ENCODE results near the gene CHD1. TPM values are rescaled to one million over a fixed set of nuclear protein-coding genes. Genes with fewer than 3 reads are reported as not detected.

Gene CHD1
- total RNA-seq, 4 donors from 2014 or later: 45.6 to 95.7 (median 53.0) TPM

DNA sequence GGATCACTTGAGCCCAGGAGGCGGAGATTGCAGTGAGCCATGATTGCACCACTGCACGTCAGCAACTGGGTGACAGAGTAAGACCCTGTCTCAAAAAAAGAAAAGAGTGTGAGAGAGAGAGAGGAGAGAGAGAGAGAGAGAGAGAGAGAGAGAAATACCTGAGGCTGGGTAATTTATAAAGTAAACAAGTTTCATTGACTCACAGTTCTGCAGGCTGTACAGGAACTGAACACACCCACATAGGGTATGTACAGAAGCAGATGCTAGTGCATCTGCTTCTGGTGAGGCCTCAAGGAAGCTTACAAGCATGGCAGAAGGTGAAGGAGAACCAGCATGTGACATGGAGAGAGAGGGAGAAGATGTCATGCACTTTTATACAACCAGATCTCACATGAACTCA is 46.4 kb upstream of the CHD1 start:
- H3K27me3 ChIP-seq: no peaks in the 10 kb centered on the region
- 60 to 88% methylated on average over 2 of the region's 2 CpGs for WGBS, 2 donors (ENCODE audit: low coverage in 1 of 2)
- no peak for TF ChIP-seq EP300 (IDR thresholded peaks at IDR 0.05; ENCODE audit: low read depth)
- no peak for TF ChIP-seq POLR2AphosphoS5 (IDR thresholded peaks at IDR 0.05)
- intact Hi-C loops (cut with DNase I; ENCODE audit: low total_unique reads) (no loop called here), in situ Hi-C loops (cut with MboI; ENCODE audit: low pct_ligation_motif_present in 1 of 4, low pct_unique_long_range_greater_than_20kb in 1 of 4, low sequenced_read_pairs in 3 of 4) (no loop called here)
- H3K27ac ChIP-seq: no peak overlapping the region
- H3K9me3 ChIP-seq: no peaks in the 10 kb centered on the region
- H3K4me3 ChIP-seq: no peak overlapping the region
- peaks cover 0 to 4% (median 0%) of the 10 kb centered on the region in 4 donors for H3K4me1 ChIP-seq
- H3K36me3 ChIP-seq: no peaks in the 10 kb centered on the region
- no peak for DNase-seq

DNA sequence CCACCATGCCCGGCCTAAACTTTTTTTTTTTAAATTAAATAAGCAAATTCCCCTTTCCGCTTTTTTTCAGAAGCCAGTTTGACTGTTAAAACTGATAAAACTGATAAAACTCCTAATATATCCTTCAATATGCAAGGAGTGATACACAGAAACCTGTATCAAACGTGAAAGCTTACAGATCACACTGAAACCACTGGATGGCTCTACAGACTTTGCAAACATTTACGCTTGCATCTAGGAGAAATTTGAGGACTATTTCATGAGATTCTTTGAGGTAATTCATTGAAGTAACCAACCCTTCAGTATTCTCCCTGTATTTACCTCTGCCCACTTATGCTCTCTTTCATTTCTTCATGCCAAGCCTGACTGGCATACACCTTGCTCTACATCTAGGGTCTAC is 40.6 kb upstream of the CHD1 start:
- Histone ChIP-seq H3K27ac (no peak overlapping the region), H3K27me3 (no peaks in the 10 kb centered on the region), H3K9me3 (peaks cover 0 to 4% of the 10 kb centered on the region in 2 donors), H3K4me3 (no peak overlapping the region), H3K4me1 (no peaks in the 10 kb centered on the region), H3K36me3 (no peaks in the 10 kb centered on the region)
- intact Hi-C loops (cut with DNase I; ENCODE audit: low total_unique reads) (no loop called here), in situ Hi-C loops (cut with MboI; ENCODE audit: low pct_ligation_motif_present in 1 of 4, low pct_unique_long_range_greater_than_20kb in 1 of 4, low sequenced_read_pairs in 3 of 4) (no loop called here)
- DNase-seq: no peak
- 92 to 96% methylated on average over 3 to 4 of the region's 4 CpGs for WGBS, 2 donors (ENCODE audit: low coverage in 1 of 2)
- TF ChIP-seq EP300 (IDR thresholded peaks at IDR 0.05; ENCODE audit: low read depth): no peak
- TF ChIP-seq, protein P1, sequence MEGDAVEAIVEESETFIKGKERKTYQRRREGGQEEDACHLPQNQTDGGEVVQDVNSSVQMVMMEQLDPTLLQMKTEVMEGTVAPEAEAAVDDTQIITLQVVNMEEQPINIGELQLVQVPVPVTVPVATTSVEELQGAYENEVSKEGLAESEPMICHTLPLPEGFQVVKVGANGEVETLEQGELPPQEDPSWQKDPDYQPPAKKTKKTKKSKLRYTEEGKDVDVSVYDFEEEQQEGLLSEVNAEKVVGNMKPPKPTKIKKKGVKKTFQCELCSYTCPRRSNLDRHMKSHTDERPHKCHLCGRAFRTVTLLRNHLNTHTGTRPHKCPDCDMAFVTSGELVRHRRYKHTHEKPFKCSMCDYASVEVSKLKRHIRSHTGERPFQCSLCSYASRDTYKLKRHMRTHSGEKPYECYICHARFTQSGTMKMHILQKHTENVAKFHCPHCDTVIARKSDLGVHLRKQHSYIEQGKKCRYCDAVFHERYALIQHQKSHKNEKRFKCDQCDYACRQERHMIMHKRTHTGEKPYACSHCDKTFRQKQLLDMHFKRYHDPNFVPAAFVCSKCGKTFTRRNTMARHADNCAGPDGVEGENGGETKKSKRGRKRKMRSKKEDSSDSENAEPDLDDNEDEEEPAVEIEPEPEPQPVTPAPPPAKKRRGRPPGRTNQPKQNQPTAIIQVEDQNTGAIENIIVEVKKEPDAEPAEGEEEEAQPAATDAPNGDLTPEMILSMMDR (IDR thresholded peaks at IDR 0.05): no peak
- no peak for TF ChIP-seq POLR2AphosphoS5 (IDR thresholded peaks at IDR 0.05)
- no peak for TF ChIP-seq POLR2A (IDR thresholded peaks at IDR 0.05)

DNA sequence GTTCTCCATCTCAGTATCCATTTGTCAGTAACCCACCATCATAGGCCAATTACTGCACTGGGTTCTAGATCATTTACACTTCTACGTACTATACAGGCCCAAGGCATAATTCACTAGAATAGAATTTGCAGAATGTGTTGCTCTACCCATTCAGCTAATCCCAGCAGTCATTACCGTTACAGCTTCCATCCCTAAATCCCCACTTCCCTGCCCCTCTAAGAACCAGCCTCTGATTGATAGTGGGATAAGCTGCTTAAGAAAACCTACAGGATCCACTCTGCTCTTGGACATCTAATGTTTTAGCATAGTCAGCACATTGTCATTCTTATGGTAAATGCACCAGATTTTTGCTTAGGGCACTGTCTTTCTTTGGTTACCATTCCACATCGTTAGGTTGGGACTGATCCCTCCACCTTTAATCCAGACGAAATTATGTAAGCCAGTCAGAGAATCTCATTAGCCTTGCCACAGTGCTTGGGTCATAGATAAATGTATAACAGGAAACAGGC is 39.3 kb upstream of the CHD1 start:
- Histone ChIP-seq H3K4me1 (no peaks in the 10 kb centered on the region), H3K9me3 (peaks cover 0 to 4% of the 10 kb centered on the region in 2 donors), H3K36me3 (no peaks in the 10 kb centered on the region), H3K4me3 (no peak overlapping the region), H3K27ac (no peak overlapping the region), H3K27me3 (no peaks in the 10 kb centered on the region)
- DNase-seq: no peak
- TF ChIP-seq, protein P1 (IDR thresholded peaks at IDR 0.05): no peak
- TF ChIP-seq EP300 (IDR thresholded peaks at IDR 0.05; ENCODE audit: low read depth): no peak
- no peak for TF ChIP-seq POLR2AphosphoS5 (IDR thresholded peaks at IDR 0.05)
- no peak for TF ChIP-seq POLR2A (IDR thresholded peaks at IDR 0.05)
- in situ Hi-C loops (cut with MboI; ENCODE audit: low pct_ligation_motif_present in 1 of 4, low pct_unique_long_range_greater_than_20kb in 1 of 4, low sequenced_read_pairs in 3 of 4) (no loop called here), intact Hi-C loops (cut with DNase I; ENCODE audit: low total_unique reads) (no loop called here)
- WGBS, 2 donors (ENCODE audit: low coverage in 1 of 2): 70 to 85% methylated on average over 3 to 4 of the region's 4 CpGs

DNA sequence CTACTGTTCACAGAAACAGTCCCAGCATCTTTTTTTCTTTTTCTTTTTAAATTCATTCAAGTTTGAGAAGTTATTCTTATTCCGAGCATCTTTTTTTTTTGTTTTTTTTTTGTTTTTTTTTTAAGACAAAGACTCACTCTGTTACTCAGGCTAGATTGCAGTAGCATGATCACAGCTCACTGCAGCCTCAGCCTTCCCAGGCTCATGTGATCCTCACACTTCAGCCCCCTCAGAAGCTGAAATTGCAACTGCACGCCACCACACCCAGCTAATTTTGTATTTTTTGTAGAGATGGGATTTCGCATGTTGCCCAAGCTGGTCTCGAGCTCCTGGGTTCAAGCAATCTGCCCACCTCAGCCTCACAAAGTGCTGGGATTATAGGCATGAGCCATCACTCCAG is 36.4 kb upstream of the CHD1 start:
- Histone ChIP-seq H3K36me3 (no peaks in the 10 kb centered on the region), H3K27ac (no peak overlapping the region)
- TF ChIP-seq POLR2AphosphoS5 (IDR thresholded peaks at IDR 0.05): no peak
- TF ChIP-seq, protein P1 (IDR thresholded peaks at IDR 0.05): no peak
- TF ChIP-seq POLR2A (IDR thresholded peaks at IDR 0.05): no peak
- no peak for TF ChIP-seq EP300 (IDR thresholded peaks at IDR 0.05; ENCODE audit: low read depth)

DNA sequence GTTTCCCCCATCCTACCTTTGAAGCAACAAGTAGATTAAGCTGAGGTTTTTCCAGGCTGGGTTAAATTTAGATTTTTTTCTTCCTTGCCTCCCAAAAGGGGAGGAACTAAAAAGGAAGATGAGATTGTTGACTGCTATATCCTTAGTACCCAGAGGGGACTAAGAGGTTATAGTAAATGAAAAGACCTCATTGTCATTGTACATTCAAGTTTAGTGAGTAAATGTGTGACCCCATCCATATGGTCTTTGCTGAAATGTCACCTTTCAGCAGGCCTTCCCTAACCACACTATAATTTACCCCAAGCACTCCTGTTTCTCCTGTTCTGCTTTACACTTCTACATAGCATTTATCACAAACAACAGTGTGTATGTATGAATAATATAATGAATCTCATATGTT is 35.8 kb upstream of the CHD1 start:
- H3K27ac ChIP-seq: no peak overlapping the region
- H3K4me3 ChIP-seq: no peak overlapping the region
- no peaks in the 10 kb centered on the region for H3K27me3 ChIP-seq
- no peaks in the 10 kb centered on the region for H3K36me3 ChIP-seq
- no peak for DNase-seq
- no peak for TF ChIP-seq EP300 (IDR thresholded peaks at IDR 0.05; ENCODE audit: low read depth)
- no peak for TF ChIP-seq POLR2A (IDR thresholded peaks at IDR 0.05)
- TF ChIP-seq, protein P1 (IDR thresholded peaks at IDR 0.05): no peak
- no peak for TF ChIP-seq POLR2AphosphoS5 (IDR thresholded peaks at IDR 0.05)
- in situ Hi-C loops (cut with MboI; ENCODE audit: low pct_ligation_motif_present in 1 of 4, low pct_unique_long_range_greater_than_20kb in 1 of 4, low sequenced_read_pairs in 3 of 4): no loop called here
- intact Hi-C loops (cut with DNase I; ENCODE audit: low total_unique reads): no loop called here
- H3K4me1 ChIP-seq: no peaks in the 10 kb centered on the region
- peaks cover 0 to 4% of the 10 kb centered on the region in 2 donors for H3K9me3 ChIP-seq

More for the DNA sequence above, 36.4 kb upstream of the CHD1 start:
- no peak overlapping the region for H3K4me3 ChIP-seq
- H3K9me3 ChIP-seq: peaks cover 0 to 4% of the 10 kb centered on the region in 2 donors
- in situ Hi-C loops (cut with MboI; ENCODE audit: low pct_ligation_motif_present in 1 of 4, low pct_unique_long_range_greater_than_20kb in 1 of 4, low sequenced_read_pairs in 3 of 4): no loop called here
- H3K27me3 ChIP-seq: no peaks in the 10 kb centered on the region
- WGBS, 2 donors (ENCODE audit: low coverage in 1 of 2): 91 to 100% methylated on average over 1 to 4 of the region's 4 CpGs
- no peak for DNase-seq
- intact Hi-C loops (cut with DNase I; ENCODE audit: low total_unique reads): no loop called here
- H3K4me1 ChIP-seq: no peaks in the 10 kb centered on the region

All from transverse colon (tissue), 4 donors.